HL-60 (cell line): Measurements from ENCODE around the gene NECTIN4.

Source experiments
- POLR2AphosphoS5 ChIP-seq: IDR thresholded peaks from 2 replicates; pipeline ENCODE4 v1.6.1; 2012; ENCODE audit warnings: low read depth
- TF ChIP-seq, protein P1 (sequence below): IDR thresholded peaks from one replicate; pipeline ENCODE4 v1.5.1; 2011; ENCODE audit warnings: low read length, control low read depth, inconsistent platforms; ENCODE audit not compliant: insufficient read depth

DNA sequence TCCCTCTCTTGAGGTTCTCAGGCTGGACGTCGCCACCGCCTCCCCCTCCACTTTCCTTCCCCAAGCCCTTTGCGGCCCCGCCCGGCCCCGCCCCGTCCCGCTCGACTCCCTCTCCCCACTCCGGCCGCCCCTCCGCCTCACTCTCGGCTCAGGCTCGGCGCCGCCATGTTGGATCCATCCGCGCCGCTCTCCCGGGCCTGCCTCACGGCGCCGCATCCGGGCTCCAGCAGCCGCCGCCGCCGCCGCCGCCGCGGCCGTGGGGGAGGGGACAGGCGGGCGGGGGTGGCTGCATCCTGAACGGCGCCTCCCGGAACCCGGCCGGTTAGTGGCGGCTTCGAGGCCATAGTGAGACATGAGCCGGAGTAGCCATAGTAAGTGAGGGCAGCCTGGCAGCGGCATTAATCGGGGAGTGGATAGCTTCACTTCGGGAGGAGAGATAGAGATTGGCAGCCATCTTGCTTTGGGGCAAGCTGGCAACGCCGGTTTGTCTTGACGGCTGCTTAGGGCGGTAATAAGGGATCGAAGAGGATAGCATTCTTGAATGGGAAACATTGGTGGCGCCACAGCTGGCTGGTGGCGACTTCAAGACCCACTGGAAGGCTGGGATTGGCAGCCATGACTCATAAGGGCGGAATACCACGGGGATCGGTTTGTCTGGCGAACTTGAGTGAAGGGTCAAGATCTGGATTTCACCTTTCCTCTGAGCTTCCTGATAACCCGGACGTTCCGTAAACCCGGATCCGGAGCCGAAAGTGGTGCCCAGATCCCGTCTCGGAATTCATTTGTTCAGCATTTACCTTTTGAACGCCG, 43.3 kb upstream of the NECTIN4 start, which contains the start of gene DEDD:
- TF ChIP-seq, protein P1, sequence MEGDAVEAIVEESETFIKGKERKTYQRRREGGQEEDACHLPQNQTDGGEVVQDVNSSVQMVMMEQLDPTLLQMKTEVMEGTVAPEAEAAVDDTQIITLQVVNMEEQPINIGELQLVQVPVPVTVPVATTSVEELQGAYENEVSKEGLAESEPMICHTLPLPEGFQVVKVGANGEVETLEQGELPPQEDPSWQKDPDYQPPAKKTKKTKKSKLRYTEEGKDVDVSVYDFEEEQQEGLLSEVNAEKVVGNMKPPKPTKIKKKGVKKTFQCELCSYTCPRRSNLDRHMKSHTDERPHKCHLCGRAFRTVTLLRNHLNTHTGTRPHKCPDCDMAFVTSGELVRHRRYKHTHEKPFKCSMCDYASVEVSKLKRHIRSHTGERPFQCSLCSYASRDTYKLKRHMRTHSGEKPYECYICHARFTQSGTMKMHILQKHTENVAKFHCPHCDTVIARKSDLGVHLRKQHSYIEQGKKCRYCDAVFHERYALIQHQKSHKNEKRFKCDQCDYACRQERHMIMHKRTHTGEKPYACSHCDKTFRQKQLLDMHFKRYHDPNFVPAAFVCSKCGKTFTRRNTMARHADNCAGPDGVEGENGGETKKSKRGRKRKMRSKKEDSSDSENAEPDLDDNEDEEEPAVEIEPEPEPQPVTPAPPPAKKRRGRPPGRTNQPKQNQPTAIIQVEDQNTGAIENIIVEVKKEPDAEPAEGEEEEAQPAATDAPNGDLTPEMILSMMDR: no peak
- 0 out of 2 replicates have a peak, but pooled peaks have one; percentile 38 for TF ChIP-seq POLR2AphosphoS5
